Measurements from ENCODE around the gene FBXO15.

- TF ChIP-seq CTCF (IDR thresholded peaks at IDR 0.05) (no peak), POLR2A (IDR thresholded peaks at IDR 0.05) (no peak)
Measured at GRCh38 chr18:74152857-74153256, 5.2 kb upstream of the FBXO15 start.

All from adrenal gland (tissue), 5 donors.